GM10266 (cell line): ENCODE measurements around the gene MLIP.
"Not testable (repeated sequence)": the region's sequence is repeated elsewhere in the genome, so short reads cannot be mapped to it uniquely, and the experiment has no call there.

Experiments used
- DNase-seq: peaks from one replicate; pipeline ENCODE4 v3.0.0; 2012; ENCODE audit errors: extremely low spot score
- TF ChIP-seq, protein P1 (sequence below): IDR thresholded peaks from 2 replicates; pipeline ENCODE4 v1.5.1; 2012; ENCODE audit warnings: mild to moderate bottlenecking, low read depth; ENCODE audit not compliant: control insufficient read depth, insufficient read depth; ENCODE audit errors: missing control alignments

The MLIP gene

DNA sequence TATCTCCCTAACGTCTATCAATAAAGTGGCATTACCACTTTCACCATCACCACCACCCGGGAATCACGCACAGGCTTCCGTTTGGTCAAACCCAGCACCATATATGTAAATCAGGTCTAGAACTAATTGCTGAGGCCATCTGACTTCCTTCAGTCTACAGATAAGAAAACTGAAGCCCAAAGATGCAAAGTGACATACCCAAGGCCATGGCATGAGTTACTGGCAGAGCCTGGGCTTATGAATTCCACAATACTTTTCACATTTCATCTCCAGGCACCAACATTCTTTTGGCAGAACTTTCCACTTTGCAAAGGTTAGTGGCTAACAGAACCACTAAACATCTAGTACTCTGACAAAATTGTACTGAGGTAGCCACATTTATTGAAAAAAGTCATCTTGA, 132.5 kb downstream of the MLIP start:
- no peak for DNase-seq
- TF ChIP-seq, protein P1, sequence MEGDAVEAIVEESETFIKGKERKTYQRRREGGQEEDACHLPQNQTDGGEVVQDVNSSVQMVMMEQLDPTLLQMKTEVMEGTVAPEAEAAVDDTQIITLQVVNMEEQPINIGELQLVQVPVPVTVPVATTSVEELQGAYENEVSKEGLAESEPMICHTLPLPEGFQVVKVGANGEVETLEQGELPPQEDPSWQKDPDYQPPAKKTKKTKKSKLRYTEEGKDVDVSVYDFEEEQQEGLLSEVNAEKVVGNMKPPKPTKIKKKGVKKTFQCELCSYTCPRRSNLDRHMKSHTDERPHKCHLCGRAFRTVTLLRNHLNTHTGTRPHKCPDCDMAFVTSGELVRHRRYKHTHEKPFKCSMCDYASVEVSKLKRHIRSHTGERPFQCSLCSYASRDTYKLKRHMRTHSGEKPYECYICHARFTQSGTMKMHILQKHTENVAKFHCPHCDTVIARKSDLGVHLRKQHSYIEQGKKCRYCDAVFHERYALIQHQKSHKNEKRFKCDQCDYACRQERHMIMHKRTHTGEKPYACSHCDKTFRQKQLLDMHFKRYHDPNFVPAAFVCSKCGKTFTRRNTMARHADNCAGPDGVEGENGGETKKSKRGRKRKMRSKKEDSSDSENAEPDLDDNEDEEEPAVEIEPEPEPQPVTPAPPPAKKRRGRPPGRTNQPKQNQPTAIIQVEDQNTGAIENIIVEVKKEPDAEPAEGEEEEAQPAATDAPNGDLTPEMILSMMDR: no peak

GRCh38 chr6:54244430-54244829, 133.2 kb downstream of the MLIP start:
- DNase-seq: peak; percentile 8
- TF ChIP-seq, protein P1: peak; percentile 21

DNA sequence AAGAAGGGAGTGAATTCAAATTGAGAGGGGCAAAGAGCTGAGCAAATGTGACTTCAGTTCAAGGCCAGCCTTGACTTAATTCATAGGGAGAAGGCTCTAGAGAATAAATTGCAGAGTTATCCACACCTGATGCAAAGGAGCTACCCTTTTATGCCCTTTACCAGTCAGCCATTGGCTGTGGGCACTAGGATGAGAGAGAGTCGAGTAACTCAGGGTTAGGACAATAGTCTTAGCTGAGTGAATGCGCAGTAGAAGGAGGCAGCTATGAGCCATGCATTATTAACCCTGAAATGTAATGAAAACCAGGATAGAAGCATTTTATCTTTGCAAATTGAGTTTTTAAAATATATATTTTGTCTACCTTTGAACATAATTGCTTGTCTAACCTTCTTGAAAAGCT, 134.0 kb downstream of the MLIP start:
- TF ChIP-seq, protein P1: no peak

GRCh38 chr6:54248319-54248718, 137.1 kb downstream of the MLIP start:
- TF ChIP-seq, protein P1: no peak
- no peak for DNase-seq

More for the DNA sequence above, 134.0 kb downstream of the MLIP start:
- DNase-seq: no peak

GRCh38 chr6:54248994-54249393, 137.8 kb downstream of the MLIP start:
- TF ChIP-seq, protein P1: no peak
- no peak for DNase-seq

- DNase-seq: not testable (repeated sequence)
Measured at GRCh38 chr6:54249812-54250211, 138.6 kb downstream of the MLIP start.

GRCh38 chr6:54252496-54252895, 141.3 kb downstream of the MLIP start:
- no peak for DNase-seq
- TF ChIP-seq, protein P1: no peak

- TF ChIP-seq, protein P1: no peak
- no peak for DNase-seq
Measured at GRCh38 chr6:54252916-54253315, 141.7 kb downstream of the MLIP start.
